Spleen (tissue), 11 donors: Measurements from ENCODE around the gene SLC6A1. TPM values are rescaled to one million over a fixed set of nuclear protein-coding genes. Genes with fewer than 3 reads are reported as not detected.

Experiments used
- DNase-seq: peaks from one replicate; pipeline ENCODE4 v3.0.0-alpha.2; 2020
- H3K27ac ChIP-seq, 8 donors: fragments of 200-600 bp; sonication (generic) in 7 of 8; 1 replicate in 4 of 8; 2 replicates in 4 of 8; pipeline versions ENCODE4 v1.5.0 to v1.8.0; 2016 to 2021; ENCODE audit warnings: inconsistent platforms in 4 of 8, mild to moderate bottlenecking in 4 of 8, moderate library complexity in 1 of 8
- H3K27me3 ChIP-seq, 7 donors: fragments of 200-600 bp; sonication (generic) in 6 of 7; replicated peaks in 1 of 7; 1 replicate in 4 of 7; 2 replicates in 3 of 7; pipeline versions ENCODE4 v1.5.0 to v1.8.0; 2016 to 2021; ENCODE audit warnings: inconsistent platforms in 3 of 7, mild to moderate bottlenecking in 1 of 7
- H3K36me3 ChIP-seq, 6 donors: fragments of 200-600 bp; sonication (generic) in 5 of 6; 1 replicate in 4 of 6; 2 replicates in 2 of 6; pipeline versions ENCODE4 v1.5.0 to v1.8.0; 2016 to 2021; ENCODE audit warnings: inconsistent platforms in 2 of 6
- H3K4me1 ChIP-seq, 6 donors: fragments of 200-600 bp; sonication (generic) in 5 of 6; 1 replicate in 3 of 6; 2 replicates in 3 of 6; pipeline versions ENCODE4 v1.5.0 to v1.8.0; 2016 to 2021; ENCODE audit warnings: inconsistent platforms in 3 of 6
- H3K4me3 ChIP-seq, 8 donors: fragments of 200-600 bp; sonication (generic) in 7 of 8; 1 replicate in 4 of 8; 2 replicates in 4 of 8; pipeline versions ENCODE4 v1.5.0 to v1.8.0; 2016 to 2021; ENCODE audit warnings: inconsistent platforms in 4 of 8, mild to moderate bottlenecking in 4 of 8, moderate library complexity in 2 of 8
- H3K9me3 ChIP-seq, 8 donors: fragments of 200-600 bp; sonication (generic) in 7 of 8; 1 replicate in 4 of 8; 2 replicates in 4 of 8; pipeline versions ENCODE4 v1.5.0 to v1.8.0; 2016 to 2021; ENCODE audit warnings: inconsistent platforms in 4 of 8
- POLR2A ChIP-seq, 3 donors: fragments of 450-650 bp; IDR thresholded peaks; one replicate each; pipeline ENCODE4 v1.5.1; 2017; ENCODE audit warnings: antibody characterized with exemption in 3 of 3, mild to moderate bottlenecking in 1 of 3
- POLR2AphosphoS5 ChIP-seq, 3 donors: sonication (generic); formaldehyde crosslinking; IDR thresholded peaks; one replicate each; pipeline ENCODE4 v1.5.1; 2017; ENCODE audit warnings: antibody characterized with exemption in 3 of 3
- WGBS, 5 donors: extraction: QIAGEN DNeasy Blood & Tissue Kit in 3 of 5; methylation state at CpG; one replicate each; pipeline versions ENCODE4 v1.1.5 to v1.1.7; 2013 to 2018; 5-methylcytosine and 5-hydroxymethylcytosine counted together
- intact Hi-C: fragments of 100-400 bp; cut with DNase I; formaldehyde crosslinking; loops from one replicate; pipeline ENCODE4 v1.15.0; 2023; ENCODE audit warnings: low total_unique reads
- polyA plus RNA-seq, 3 donors: library from polyadenylated mRNA; stranded (reverse); fragments of 200-250 nt; gene quantifications; one replicate each; pipeline ENCODE4 v1.2.1, GENCODE V29; 2013
- total RNA-seq, 7 donors: library from RNA; depleted of rRNA in 3 of 7; stranded (reverse); fragments of >200 nt in 3 of 7; fragmentation: NEBNext Ultra II Directional in 4 of 7; extraction: Animal tissue kit (Norgen Biotek cat#: 25700) in 4 of 7; gene quantifications; one replicate each; pipeline versions ENCODE4 v1.1.0 to v1.2.1, GENCODE V29; 2016 to 2021
- TF ChIP-seq, protein P1 (sequence below), 11 experiments: fragments of 200-600 bp in 7 of 11; fragments of 450-650 bp in 4 of 11; sonication (generic) in 4 of 11; IDR thresholded peaks in 8 of 11; conservative IDR thresholded peaks in 3 of 11; 1 replicate in 7 of 11; 2 replicates in 4 of 11; pipeline versions ENCODE4 v1.4.0 to v1.8.0; 2016 to 2021; ENCODE audit warnings: antibody characterized with exemption in 11 of 11, inconsistent platforms in 4 of 11, mild to moderate bottlenecking in 1 of 11
- donor health status: healthy with polysubstance abuse.
- donor health status: DM: no; HTN: no; CAD: no; lungs with moderate emphysema.
- donor health status: DM: no; HTN: no; CAD: no.
- donor health status: Bipolar disorder and iron deficiency.
- donor health status: healthy.
- donor health status: DM: no; HTN: no; CAD: no.
- donor health status: DM: yes; HTN: yes; CAD: no.

Gene SLC6A1
- total and polyA plus RNA-seq, 10 donors: 0.11 to 3.0 (median 0.96) TPM

DNA sequence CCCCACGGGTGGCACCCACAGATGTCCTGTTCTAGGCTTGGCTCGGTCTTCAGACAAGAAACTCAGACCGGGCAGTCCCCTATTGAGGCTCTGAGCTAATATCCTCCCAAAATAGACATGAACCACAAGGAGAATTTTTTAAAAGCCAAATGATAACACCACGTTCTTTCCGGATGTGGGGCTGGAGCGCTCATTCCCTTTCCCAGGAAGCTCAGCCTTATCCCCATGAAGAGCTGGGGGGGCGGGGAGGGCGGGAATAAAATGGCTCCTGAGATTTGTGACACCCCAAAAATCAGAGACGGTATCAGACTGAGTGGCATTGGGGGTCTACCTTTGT lies 1.1 kb downstream of the SLC6A1 start:
- Histone ChIP-seq H3K4me1 (peaks cover 0 to 16% (median 6%) of the 10 kb centered on the region in 6 donors), H3K9me3 (no peaks in the 10 kb centered on the region), H3K27me3 (peaks cover 3 to 97% (median 34%) of the 10 kb centered on the region in 7 donors), H3K27ac (no peak overlapping the region), H3K4me3 (peak overlapping the region in 1 of 8 donors; percentile 58), H3K36me3 (no peaks in the 10 kb centered on the region)
- WGBS, 5 donors: 8 to 15% (median 13%) methylated on average over 9 of the region's 9 CpGs
- TF ChIP-seq POLR2A (IDR thresholded peaks at IDR 0.05) (no peak), POLR2AphosphoS5 (IDR thresholded peaks at IDR 0.05) (no peak)
- TF ChIP-seq, protein P1, sequence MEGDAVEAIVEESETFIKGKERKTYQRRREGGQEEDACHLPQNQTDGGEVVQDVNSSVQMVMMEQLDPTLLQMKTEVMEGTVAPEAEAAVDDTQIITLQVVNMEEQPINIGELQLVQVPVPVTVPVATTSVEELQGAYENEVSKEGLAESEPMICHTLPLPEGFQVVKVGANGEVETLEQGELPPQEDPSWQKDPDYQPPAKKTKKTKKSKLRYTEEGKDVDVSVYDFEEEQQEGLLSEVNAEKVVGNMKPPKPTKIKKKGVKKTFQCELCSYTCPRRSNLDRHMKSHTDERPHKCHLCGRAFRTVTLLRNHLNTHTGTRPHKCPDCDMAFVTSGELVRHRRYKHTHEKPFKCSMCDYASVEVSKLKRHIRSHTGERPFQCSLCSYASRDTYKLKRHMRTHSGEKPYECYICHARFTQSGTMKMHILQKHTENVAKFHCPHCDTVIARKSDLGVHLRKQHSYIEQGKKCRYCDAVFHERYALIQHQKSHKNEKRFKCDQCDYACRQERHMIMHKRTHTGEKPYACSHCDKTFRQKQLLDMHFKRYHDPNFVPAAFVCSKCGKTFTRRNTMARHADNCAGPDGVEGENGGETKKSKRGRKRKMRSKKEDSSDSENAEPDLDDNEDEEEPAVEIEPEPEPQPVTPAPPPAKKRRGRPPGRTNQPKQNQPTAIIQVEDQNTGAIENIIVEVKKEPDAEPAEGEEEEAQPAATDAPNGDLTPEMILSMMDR (IDR thresholded peaks at IDR 0.05 in 8 of 11, conservative IDR thresholded peaks at IDR 0.05 in 3 of 11): no peak
- intact Hi-C loops: no loop called here
- DNase-seq: no peak

DNA sequence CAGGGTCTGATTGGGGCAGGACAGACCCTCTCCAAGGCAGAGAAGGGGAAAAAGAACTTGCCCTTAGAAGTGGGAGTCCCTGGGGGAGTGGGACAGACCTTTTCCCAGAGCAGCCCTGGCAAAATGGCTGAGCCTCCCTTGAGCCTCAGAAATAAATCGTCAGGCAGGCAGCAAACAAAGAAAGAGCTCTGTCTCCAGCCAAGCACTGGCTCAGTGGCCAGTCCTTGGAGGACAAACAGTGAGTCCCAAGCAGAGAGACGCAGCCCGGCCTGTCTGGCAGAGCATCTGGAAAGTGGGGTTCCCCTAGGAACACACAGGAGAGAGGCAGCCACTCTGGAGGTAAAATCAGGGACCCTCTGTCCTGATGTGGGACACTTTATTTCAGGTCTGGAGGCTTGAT lies 1.8 kb downstream of the SLC6A1 start:
- WGBS, 5 donors: 53 to 66% (median 61%) methylated on average over 2 to 3 of the region's 3 CpGs
- H3K4me3 ChIP-seq: no peak overlapping the region
- no peak for DNase-seq
- H3K4me1 ChIP-seq: peaks cover 0 to 16% (median 6%) of the 10 kb centered on the region in 6 donors
- no peaks in the 10 kb centered on the region for H3K36me3 ChIP-seq
- TF ChIP-seq POLR2A (IDR thresholded peaks at IDR 0.05): no peak
- TF ChIP-seq, protein P1 (IDR thresholded peaks at IDR 0.05 in 8 of 11, conservative IDR thresholded peaks at IDR 0.05 in 3 of 11): no peak
- TF ChIP-seq POLR2AphosphoS5 (IDR thresholded peaks at IDR 0.05): no peak
- H3K27me3 ChIP-seq: peaks cover 3 to 97% (median 34%) of the 10 kb centered on the region in 7 donors
- intact Hi-C loops: no loop called here
- no peaks in the 10 kb centered on the region for H3K9me3 ChIP-seq
- no peak overlapping the region for H3K27ac ChIP-seq

GRCh38 chr3:10995871-10996270 lies 3.3 kb downstream of the SLC6A1 start:
- no peak overlapping the region for H3K4me3 ChIP-seq
- no peaks in the 10 kb centered on the region for H3K36me3 ChIP-seq
- 85 to 96% (median 89%) methylated on average over 8 of the region's 8 CpGs for WGBS, 5 donors
- intact Hi-C loops: no loop called here
- H3K27ac ChIP-seq: no peak overlapping the region
- TF ChIP-seq, protein P1 (IDR thresholded peaks at IDR 0.05 in 8 of 11, conservative IDR thresholded peaks at IDR 0.05 in 3 of 11): no peak
- TF ChIP-seq POLR2AphosphoS5 (IDR thresholded peaks at IDR 0.05) (no peak), POLR2A (IDR thresholded peaks at IDR 0.05) (no peak)
- H3K4me1 ChIP-seq: peaks cover 0 to 16% (median 6%) of the 10 kb centered on the region in 6 donors
- no peak for DNase-seq
- H3K9me3 ChIP-seq: no peaks in the 10 kb centered on the region
- peaks cover 3 to 99% (median 34%) of the 10 kb centered on the region in 7 donors for H3K27me3 ChIP-seq

DNA sequence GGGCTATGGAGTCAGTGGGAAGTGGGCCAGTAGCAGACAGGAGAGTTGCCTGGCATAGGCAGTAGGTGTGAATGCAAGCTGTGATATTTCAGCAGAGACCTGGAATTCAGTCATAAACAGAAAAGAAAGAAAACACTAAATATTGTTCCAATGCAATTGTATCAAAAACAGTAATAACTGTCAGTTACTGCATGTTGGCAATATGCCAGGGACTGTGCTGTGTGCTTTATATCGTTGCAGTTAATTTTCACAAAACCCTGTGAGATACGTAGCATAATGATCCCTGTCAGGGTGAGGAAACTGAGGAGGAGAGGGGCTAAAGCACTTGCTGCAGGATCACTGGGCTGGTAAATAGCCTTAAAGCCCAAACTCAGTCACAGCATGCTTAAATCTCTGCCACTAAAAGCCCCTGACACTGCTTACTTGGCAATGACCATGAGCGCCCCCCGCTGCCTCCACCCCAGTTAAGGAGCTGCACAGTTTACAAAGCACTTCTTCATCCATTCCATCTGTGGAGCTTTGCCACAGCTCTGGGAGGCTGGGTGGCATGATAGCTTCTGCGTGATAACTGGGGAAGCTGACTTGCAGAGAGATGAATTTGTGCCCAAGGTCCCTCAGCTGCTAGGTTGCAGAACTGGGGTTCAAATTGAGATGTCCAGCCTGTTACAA lies 3.9 kb downstream of the SLC6A1 start:
- peaks cover 0 to 16% (median 6%) of the 10 kb centered on the region in 6 donors for H3K4me1 ChIP-seq
- DNase-seq: no peak
- no peak overlapping the region for H3K27ac ChIP-seq
- 71 to 87% (median 80%) methylated on average over 5 of the region's 5 CpGs for WGBS, 5 donors
- H3K27me3 ChIP-seq: peaks cover 3 to 99% (median 33%) of the 10 kb centered on the region in 7 donors
- no peak overlapping the region for H3K4me3 ChIP-seq
- no peaks in the 10 kb centered on the region for H3K9me3 ChIP-seq
- TF ChIP-seq POLR2AphosphoS5 (IDR thresholded peaks at IDR 0.05) (no peak), POLR2A (IDR thresholded peaks at IDR 0.05) (no peak)
- TF ChIP-seq, protein P1 (IDR thresholded peaks at IDR 0.05 in 8 of 11, conservative IDR thresholded peaks at IDR 0.05 in 3 of 11): no peak
- no peaks in the 10 kb centered on the region for H3K36me3 ChIP-seq
- intact Hi-C loops: no loop called here
